A549 (cell line): ENCODE results near the gene DIAPH2.

Experiments used
- EP300 ChIP-seq, 2 experiments: fragments of >200 bp; sonication (Bioruptor Twin); formaldehyde crosslinking; IDR thresholded peaks; 2 replicates in 1 of 2; 3 replicates in 1 of 2; pipeline ENCODE4 v1.6.1; 2016 to 2017
- HDAC2 ChIP-seq: fragments of 200-600 bp; sonication (generic); IDR thresholded peaks from 2 replicates; pipeline ENCODE4 v1.6.1; 2016
- JUN ChIP-seq, 2 experiments: fragments of >200 bp; sonication (Bioruptor Twin); formaldehyde crosslinking; IDR thresholded peaks; 2 replicates in 1 of 2; 3 replicates in 1 of 2; pipeline ENCODE4 v1.6.1; 2016 to 2017
- MAFK ChIP-seq: fragments of 450-650 bp; IDR thresholded peaks from 2 replicates; pipeline ENCODE4 v1.6.1; 2014; ENCODE audit not compliant: partially characterized antibody
- MYC ChIP-seq: IDR thresholded peaks from 2 replicates; pipeline ENCODE4 v1.6.1; 2012; ENCODE audit warnings: mild to moderate bottlenecking, inconsistent platforms, low read length, improper control_type of control experiment, borderline replicate concordance
- NPAS2 ChIP-seq: fragments of 250-450 bp; sonication (Bioruptor Pico); IDR thresholded peaks from 2 replicates; pipeline ENCODE4 v1.8.0; 2022; ENCODE audit warnings: mild to moderate bottlenecking, moderate library complexity, borderline replicate concordance
- POLR2A ChIP-seq: IDR thresholded peaks from 2 replicates; pipeline ENCODE4 v1.6.1; 2012; ENCODE audit warnings: mild to moderate bottlenecking, low read length
- RAD21 ChIP-seq, 2 experiments: fragments of >200 bp in 1 of 2; sonication (Bioruptor Twin) in 1 of 2; formaldehyde crosslinking in 1 of 2; IDR thresholded peaks in 1 of 2; conservative IDR thresholded peaks in 1 of 2; 2 replicates in 1 of 2; 3 replicates in 1 of 2; pipeline ENCODE4 v1.6.1; 2012 to 2018; ENCODE audit warnings: inconsistent platforms in 1 of 2
- RCOR1 ChIP-seq: fragments of 150-350 bp; IDR thresholded peaks from 2 replicates; pipeline ENCODE4 v1.6.1; 2014; ENCODE audit warnings: antibody characterized with exemption, low read length, low read depth
- ZC3H11A ChIP-seq: fragments of 450-650 bp; IDR thresholded peaks from 2 replicates; pipeline ENCODE4 v1.6.1; 2014; ENCODE audit warnings: antibody characterized with exemption, mild to moderate bottlenecking
- TF ChIP-seq, protein P1 (sequence below): fragments of >200 bp; sonication (Bioruptor Twin); formaldehyde crosslinking; IDR thresholded peaks from 3 replicates; pipeline ENCODE4 v1.5.1; 2016
- TF ChIP-seq, protein P2 (sequence below): fragments of 200-600 bp; sonication (generic); IDR thresholded peaks from 2 replicates; pipeline ENCODE4 v1.6.1; 2016; ENCODE audit warnings: antibody characterized with exemption, mild to moderate bottlenecking, moderate library complexity
- TF ChIP-seq, protein P3 (sequence below): fragments of >200 bp; sonication (Bioruptor Twin); formaldehyde crosslinking; IDR thresholded peaks from 2 replicates; pipeline ENCODE4 v1.6.1; 2016
- TF ChIP-seq, protein P4 (sequence below): fragments of 450-650 bp; IDR thresholded peaks from 2 replicates; pipeline ENCODE4 v1.6.1; 2014; ENCODE audit warnings: antibody characterized with exemption

DNA sequence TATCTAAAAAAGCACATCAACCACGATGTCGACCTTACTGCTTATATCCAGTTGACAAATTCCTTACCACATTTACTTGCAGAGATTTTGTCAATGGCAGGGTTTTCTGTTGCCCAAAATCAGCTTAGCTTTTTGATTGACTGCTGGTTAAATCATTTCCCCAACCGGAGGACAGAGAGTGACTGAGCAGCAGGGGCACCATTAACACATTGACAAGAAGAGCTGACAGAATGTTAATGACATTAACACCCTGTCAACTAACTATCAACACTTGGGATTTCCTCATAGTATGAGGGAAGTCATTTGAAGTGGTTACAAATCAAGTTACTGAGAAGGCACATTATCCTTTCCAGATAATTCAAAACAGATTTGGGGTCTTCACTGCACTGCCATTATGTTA, 567.5 kb downstream of the DIAPH2 start:
- TF ChIP-seq, protein P1, sequence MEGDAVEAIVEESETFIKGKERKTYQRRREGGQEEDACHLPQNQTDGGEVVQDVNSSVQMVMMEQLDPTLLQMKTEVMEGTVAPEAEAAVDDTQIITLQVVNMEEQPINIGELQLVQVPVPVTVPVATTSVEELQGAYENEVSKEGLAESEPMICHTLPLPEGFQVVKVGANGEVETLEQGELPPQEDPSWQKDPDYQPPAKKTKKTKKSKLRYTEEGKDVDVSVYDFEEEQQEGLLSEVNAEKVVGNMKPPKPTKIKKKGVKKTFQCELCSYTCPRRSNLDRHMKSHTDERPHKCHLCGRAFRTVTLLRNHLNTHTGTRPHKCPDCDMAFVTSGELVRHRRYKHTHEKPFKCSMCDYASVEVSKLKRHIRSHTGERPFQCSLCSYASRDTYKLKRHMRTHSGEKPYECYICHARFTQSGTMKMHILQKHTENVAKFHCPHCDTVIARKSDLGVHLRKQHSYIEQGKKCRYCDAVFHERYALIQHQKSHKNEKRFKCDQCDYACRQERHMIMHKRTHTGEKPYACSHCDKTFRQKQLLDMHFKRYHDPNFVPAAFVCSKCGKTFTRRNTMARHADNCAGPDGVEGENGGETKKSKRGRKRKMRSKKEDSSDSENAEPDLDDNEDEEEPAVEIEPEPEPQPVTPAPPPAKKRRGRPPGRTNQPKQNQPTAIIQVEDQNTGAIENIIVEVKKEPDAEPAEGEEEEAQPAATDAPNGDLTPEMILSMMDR: no peak
- TF ChIP-seq, protein P2, sequence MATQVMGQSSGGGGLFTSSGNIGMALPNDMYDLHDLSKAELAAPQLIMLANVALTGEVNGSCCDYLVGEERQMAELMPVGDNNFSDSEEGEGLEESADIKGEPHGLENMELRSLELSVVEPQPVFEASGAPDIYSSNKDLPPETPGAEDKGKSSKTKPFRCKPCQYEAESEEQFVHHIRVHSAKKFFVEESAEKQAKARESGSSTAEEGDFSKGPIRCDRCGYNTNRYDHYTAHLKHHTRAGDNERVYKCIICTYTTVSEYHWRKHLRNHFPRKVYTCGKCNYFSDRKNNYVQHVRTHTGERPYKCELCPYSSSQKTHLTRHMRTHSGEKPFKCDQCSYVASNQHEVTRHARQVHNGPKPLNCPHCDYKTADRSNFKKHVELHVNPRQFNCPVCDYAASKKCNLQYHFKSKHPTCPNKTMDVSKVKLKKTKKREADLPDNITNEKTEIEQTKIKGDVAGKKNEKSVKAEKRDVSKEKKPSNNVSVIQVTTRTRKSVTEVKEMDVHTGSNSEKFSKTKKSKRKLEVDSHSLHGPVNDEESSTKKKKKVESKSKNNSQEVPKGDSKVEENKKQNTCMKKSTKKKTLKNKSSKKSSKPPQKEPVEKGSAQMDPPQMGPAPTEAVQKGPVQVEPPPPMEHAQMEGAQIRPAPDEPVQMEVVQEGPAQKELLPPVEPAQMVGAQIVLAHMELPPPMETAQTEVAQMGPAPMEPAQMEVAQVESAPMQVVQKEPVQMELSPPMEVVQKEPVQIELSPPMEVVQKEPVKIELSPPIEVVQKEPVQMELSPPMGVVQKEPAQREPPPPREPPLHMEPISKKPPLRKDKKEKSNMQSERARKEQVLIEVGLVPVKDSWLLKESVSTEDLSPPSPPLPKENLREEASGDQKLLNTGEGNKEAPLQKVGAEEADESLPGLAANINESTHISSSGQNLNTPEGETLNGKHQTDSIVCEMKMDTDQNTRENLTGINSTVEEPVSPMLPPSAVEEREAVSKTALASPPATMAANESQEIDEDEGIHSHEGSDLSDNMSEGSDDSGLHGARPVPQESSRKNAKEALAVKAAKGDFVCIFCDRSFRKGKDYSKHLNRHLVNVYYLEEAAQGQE: no peak
- TF ChIP-seq JUN (IDR thresholded peaks at IDR 0.05) (no peak), HDAC2 (no peak), ZC3H11A (no peak), POLR2A (no peak), RAD21 (conservative IDR thresholded peaks at IDR 0.05 in 1 of 2, IDR thresholded peaks at IDR 0.05 in 1 of 2) (no peak), RCOR1 (no peak), MYC (no peak), MAFK (no peak), EP300 (IDR thresholded peaks at IDR 0.05) (no peak), NPAS2 (no peak)
- TF ChIP-seq, protein P3, sequence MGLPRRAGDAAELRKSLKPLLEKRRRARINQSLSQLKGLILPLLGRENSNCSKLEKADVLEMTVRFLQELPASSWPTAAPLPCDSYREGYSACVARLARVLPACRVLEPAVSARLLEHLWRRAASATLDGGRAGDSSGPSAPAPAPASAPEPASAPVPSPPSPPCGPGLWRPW: no peak
- TF ChIP-seq, protein P4, sequence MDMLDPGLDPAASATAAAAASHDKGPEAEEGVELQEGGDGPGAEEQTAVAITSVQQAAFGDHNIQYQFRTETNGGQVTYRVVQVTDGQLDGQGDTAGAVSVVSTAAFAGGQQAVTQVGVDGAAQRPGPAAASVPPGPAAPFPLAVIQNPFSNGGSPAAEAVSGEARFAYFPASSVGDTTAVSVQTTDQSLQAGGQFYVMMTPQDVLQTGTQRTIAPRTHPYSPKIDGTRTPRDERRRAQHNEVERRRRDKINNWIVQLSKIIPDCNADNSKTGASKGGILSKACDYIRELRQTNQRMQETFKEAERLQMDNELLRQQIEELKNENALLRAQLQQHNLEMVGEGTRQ: no peak
